Measurements from ENCODE around the gene MSLN. TPM values are rescaled to one million over a fixed set of nuclear protein-coding genes. Genes with fewer than 3 reads are reported as not detected.

The MSLN gene
- polyA plus RNA-seq, 5 donors = 9.5 to 33.2 (median 18.5) TPM

- no peak for DNase-seq
Measured at GRCh38 chr16:721765-722540, 38.6 kb upstream of the MSLN start.

DNA sequence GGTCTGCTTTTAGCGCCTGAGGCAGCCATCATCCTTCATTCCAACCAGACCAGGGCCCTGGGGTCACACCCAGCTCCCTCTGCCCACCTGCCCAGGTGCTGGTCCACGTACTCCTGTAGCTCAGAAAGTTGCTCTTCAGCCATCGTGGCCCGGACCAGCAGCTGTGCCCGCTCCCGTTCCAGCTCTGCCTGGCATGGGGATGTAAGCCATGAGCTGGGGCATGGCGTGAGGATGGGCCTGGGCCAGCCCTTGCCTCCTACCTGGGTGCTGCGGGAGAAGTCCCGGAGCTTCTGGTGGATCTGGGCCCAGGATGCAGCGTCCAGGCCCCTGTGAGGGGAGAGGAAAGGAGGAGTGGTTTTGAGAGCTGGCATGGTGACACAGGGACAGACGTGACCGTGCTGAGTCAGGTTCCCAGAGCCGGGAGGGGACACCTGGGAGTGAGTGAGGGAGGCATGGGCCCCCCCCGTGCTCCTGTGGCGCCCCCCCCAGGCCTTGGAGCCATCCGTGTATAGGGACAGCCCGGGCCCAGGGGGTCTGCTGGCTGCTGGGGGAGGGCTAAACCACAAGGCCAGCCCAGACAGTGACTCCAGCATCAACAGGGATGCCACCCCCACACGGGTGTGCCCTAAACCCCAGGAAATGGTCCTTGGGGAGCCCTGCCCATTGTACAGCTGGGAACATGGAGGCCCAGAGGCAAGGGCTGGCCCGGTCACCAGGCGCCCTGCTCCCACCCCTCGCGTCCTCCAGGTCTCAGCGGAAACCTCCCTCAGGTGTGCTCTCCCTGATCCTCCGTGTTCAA, 37.5 kb upstream of the MSLN start:
- no peak for DNase-seq

DNA sequence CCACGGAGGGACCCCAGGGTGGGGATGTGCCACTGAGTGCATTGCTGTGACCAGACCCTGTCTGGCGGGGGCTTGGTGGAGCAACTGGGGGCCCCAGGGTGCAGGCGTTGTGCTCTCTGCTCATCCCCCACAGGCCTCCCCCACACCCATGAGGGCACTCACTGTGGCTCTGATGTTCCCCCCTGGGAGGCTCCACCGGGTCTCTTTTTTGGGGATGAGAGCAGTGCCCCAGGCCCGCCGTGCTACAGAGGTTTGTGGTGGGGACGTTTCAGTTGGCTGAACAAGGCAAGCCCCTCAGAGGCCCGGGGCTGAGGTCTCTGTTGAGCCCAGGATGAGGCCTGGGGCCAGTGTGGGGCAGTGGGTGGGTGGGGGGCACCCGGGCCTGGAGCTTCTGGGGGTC, 36.8 kb upstream of the MSLN start:
- no peak for DNase-seq

GRCh38 chr16:724188-725040, 36.1 kb upstream of the MSLN start:
- no peak for DNase-seq

DNA sequence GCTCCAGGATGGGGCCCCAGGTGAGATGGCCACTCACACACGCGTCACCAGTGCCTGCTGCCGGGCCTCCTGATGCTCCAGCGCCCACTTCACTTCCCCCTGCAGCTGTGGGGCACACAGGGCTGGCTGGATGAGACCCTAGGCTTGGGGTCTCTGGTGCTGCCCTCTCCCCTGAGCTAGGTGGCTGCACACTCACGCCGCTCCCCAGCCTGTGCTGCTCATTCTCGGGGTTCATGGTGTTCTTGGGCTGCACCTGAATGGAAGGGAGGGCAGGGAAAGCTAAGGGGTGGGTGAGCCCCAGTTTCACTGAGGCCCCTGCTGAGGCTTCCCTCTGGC, 35.5 kb upstream of the MSLN start:
- no peak for DNase-seq

- DNase-seq = no peak
Measured at GRCh38 chr16:725463-726187, 34.9 kb upstream of the MSLN start.

DNA sequence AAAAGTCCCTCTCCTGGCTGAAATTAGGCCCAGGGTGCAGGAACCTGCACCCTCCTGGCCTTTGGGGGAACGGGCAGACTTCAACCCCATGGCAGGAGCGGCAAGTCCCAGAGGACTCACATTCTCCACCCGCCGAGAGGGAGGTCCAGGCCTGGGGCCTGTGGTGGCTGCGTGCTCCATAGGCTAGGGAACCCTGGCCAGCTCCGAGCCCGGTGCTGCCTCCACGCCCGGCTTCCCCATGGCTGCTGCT, 34.4 kb upstream of the MSLN start:
- no peak for DNase-seq

DNA sequence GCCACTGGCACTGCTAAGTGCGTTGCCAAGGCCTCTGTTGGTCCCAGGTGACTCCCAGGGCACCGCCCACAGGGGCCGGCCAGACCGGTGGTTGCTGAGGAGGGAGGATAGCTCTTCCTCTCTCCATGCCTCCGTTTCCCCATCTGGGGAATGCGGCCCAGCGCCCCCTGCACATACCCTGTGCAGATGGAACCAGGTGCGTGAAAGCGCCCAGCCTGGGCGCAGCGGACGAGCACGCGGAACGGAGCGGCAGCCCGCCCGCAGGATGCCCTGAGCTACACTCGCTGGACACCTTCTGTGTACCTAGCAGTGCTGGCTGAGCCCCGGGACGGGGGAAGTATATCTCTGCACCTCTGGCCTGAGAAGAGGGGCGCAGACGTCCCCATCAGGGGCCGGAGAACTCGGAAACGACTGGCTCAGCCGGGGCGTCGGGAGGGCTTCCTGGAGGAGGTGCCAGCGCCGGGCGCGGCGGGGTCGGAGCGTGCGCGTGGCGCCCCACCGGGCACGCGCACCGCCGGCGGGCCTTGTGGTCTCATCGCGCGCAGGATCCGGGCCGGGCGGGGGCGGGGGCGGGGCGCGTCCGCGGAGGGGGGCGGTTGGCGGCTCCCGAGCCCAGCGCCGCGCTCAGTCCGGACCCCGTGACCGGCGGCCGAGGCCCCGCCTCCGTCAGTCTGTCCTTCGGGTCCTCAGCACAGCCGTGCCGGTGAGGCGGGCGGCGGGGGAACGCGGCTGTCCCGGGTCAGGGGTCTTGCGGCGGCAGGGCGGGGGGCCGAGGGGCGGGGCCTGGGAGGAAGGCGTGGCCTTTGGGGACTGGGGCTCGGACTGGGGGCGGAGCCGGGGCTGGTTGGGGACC, 33.9 kb upstream of the MSLN start, which contains the start of the genes CCDC78 and HAGHL:
Gene CCDC78 (minus strand): TSS at position 6 of the 853 bp plus-strand sequence. CDS start 76 bp downstream, outside the sequence.
Gene HAGHL (plus strand): TSS at position 669 of the 853 bp plus-strand sequence. CDS start 404 bp downstream, outside the sequence.
- no peak for DNase-seq

- no peak for DNase-seq
Measured at GRCh38 chr16:727291-727977, 33.1 kb upstream of the MSLN start.

- peak in 1 of 2 donors; percentile 30 for DNase-seq
Measured at GRCh38 chr16:728131-728889, 32.2 kb upstream of the MSLN start.

DNA sequence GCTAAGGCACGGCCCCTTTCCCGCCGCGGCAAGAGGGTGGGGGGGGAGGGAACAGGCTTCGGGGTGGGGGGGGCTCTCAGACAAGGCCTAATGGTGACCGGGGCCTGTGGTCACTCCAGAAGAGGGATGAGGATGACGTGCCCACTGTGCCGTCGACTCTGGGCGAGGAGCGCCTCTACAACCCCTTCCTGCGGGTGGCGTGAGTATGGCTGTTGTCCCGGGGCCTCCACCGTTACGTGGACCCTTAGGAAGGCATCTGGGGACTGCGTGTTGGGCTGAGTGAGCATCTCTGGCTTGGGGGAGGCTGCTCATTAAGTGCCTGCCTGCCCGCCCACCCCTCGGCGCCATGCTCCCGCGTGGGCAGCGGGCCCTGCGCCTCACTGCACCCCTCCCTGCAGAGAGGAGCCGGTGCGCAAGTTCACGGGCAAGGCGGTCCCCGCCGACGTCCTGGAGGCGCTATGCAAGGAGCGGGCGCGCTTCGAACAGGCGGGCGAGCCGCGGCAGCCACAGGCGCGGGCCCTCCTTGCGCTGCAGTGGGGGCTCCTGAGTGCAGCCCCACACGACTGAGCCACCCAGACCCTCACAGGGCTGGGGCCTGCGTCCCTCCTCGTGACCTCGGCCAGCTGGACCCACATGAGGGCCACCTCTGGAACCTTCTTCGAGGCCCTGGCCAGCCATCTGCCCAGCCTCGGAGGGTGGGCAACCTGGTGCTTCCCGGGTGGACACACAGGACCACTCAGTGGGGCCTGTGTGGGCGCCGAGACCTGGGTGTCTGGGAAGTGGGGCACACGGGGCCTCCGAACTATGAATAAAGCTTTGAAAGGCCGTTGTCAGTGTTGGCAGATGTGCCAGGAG, 31.4 kb upstream of the MSLN start:
- no peak for DNase-seq

- DNase-seq = no peak
Measured at GRCh38 chr16:729768-730665, 30.5 kb upstream of the MSLN start.

DNA sequence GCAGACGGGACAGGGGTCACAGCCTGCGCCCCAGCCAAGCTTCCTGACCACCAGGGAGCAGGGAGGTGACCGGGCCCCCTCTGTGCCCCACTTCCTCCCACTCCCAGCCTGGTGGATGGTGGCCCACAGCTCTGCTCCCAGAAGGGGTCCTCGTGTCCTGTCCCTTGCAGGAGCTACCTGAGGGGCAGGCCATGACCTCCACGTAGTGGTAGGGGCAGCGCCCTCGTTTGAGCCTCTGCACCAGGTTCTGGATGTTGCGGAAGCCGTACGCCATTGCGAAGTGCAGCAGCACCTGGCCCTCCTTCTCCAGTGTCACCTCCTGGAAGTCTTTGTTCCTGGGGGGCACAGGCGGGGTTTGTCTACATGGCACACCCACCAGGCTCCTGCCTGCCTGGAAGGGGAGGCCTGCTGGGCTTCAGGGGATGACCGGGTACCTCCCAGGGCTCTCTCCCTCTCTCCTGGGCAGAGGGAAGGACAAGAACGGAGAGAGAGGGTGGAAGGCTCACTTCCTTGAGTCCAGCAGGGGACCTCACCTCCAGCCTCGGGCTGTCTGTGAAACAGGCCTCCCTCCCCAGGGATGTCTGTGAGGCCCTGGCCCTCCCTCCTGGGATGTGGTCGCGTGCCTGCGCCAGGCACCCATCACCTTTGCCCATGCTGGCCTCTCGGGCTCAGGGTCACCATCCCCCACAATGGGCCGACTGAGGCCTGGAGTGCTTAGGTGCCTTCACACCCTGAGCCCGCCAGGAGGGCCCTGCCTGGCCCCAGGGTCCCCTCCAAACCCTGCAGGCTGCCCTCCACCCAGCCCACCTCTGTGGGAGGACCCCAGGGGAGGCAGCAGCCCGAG, 29.6 kb upstream of the MSLN start:
- no peak for DNase-seq

DNA sequence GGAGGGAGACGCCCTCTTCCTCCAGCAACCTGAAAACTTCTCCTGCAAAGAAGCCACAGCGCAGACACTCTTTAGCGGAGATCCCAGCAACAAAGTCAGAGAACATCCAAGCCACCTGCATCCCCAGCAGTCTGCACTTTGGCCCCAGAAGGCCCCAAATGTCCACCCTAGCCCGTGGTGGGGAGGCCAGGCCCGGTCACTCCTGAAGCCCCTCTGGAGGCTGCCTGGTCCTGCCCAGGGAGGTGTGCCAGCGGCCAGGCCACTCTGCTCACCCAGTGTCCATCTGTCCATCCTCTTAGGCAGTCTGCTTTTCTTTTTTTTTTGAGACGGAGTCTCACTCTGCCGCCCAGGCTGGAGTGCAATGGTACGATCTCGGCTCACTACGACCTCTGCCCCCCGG, 28.2 kb upstream of the MSLN start:
- no peak for DNase-seq

DNA sequence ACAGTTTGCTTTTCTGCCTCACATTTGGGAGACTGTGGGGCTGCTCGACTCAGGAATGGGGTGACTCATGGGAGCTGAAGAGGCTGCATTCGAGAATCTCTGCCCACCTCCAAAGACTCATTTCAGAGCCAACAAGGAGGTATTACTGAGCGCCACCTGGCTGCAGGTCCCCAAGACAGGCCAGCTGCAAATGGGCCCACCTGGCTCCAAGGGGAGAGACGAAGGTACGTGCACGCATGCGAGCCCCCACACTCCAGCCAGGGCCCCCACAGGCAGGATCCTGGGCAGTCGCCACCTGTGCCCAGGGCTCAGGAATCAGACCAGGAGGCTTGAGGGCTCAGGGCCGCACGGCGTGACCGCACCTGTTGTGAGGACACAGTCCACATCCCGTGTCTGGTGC, 27.6 kb upstream of the MSLN start:
- no peak for DNase-seq
